GM13977 (cell line): ENCODE data around the gene LRRC36.

Experiments
- DNase-seq: peaks from one replicate; pipeline ENCODE4 v3.0.0; 2012; ENCODE audit warnings: low spot score
- CTCF ChIP-seq: IDR thresholded peaks from 2 replicates; pipeline ENCODE4 v1.5.1; 2012; ENCODE audit warnings: mild to moderate bottlenecking, control low read depth; ENCODE audit not compliant: insufficient read depth; ENCODE audit errors: extremely low read depth, missing control alignments
- in situ Hi-C: fragments of 300-500 bp; cut with MboI; formaldehyde crosslinking; loops from one replicate; pipeline ENCODE4 v1.12.0; 2022; ENCODE audit warnings: low sequenced_read_pairs, low pct_unique_long_range_greater_than_20kb, mixed read lengths, inconsistent platforms; ENCODE audit not compliant: unreplicated experiment

Gene LRRC36

GRCh38 chr16:67296420-67296819, 30.2 kb upstream of the LRRC36 start:
- TF ChIP-seq CTCF = no peak
- DNase-seq = no peak
- in situ Hi-C loops = no loop called here

- no peak for DNase-seq
- no peak for TF ChIP-seq CTCF
- in situ Hi-C loops = no loop called here
Observed at GRCh38 chr16:67298277-67298676, 28.3 kb upstream of the LRRC36 start.

GRCh38 chr16:67299269-67299668, 27.3 kb upstream of the LRRC36 start:
- in situ Hi-C loops = no loop called here
- no peak for TF ChIP-seq CTCF
- DNase-seq = no peak

GRCh38 chr16:67301080-67301782, 25.4 kb upstream of the LRRC36 start:
- no peak for TF ChIP-seq CTCF
- no peak for DNase-seq
- in situ Hi-C loops = no loop called here

- no peak for DNase-seq
- no peak for TF ChIP-seq CTCF
- in situ Hi-C loops = no loop called here
Observed at GRCh38 chr16:67302076-67302475, 24.5 kb upstream of the LRRC36 start.

GRCh38 chr16:67302970-67303369, 23.6 kb upstream of the LRRC36 start:
- TF ChIP-seq CTCF = no peak
- no peak for DNase-seq
- in situ Hi-C loops = no loop called here
